GM12878 (cell line): Measurements from ENCODE around the gene PRKAG3. TPM values are rescaled to one million over a fixed set of nuclear protein-coding genes. Genes with fewer than 3 reads are reported as not detected.

Experiments used
- ASH2L ChIP-seq: fragments of 300-600, 200-600 bp; sonication (generic); IDR thresholded peaks from 2 replicates; pipeline ENCODE4 v1.6.1; 2017; ENCODE audit warnings: low read depth, mild to moderate bottlenecking, borderline replicate concordance
- BCL11A ChIP-seq: IDR thresholded peaks from 2 replicates; pipeline ENCODE4 v1.6.1; 2011; ENCODE audit warnings: low read depth, low read length
- BCLAF1 ChIP-seq: fragments of 450-650 bp; IDR thresholded peaks from 2 replicates; pipeline ENCODE4 v1.6.1; 2017; ENCODE audit warnings: antibody characterized with exemption, mild to moderate bottlenecking, moderate library complexity
- BHLHE40 ChIP-seq, 2 experiments: fragments of 450-650 bp in 1 of 2; IDR thresholded peaks; 2 replicates each; pipeline ENCODE4 v1.6.1; 2011 to 2017; ENCODE audit warnings: low read depth in 2 of 2, borderline replicate concordance in 1 of 2, improper control_type of control experiment in 1 of 2, low read length in 1 of 2, mild to moderate bottlenecking in 1 of 2
- CREB1 ChIP-seq: IDR thresholded peaks from 2 replicates; pipeline ENCODE4 v1.6.1; 2012; ENCODE audit warnings: low read depth, mild to moderate bottlenecking, inconsistent platforms
- CREM ChIP-seq: IDR thresholded peaks from 2 replicates; pipeline ENCODE4 v1.6.1; 2014; ENCODE audit warnings: antibody characterized with exemption, low read depth
- EP300 ChIP-seq, 2 experiments: fragments of 150-350 bp in 1 of 2; IDR thresholded peaks; 2 replicates each; pipeline ENCODE4 v1.6.1; 2011 to 2012; ENCODE audit warnings: low read depth in 2 of 2, low read length in 2 of 2, borderline replicate concordance in 1 of 2, improper control_type of control experiment in 1 of 2, inconsistent platforms in 1 of 2; ENCODE audit not compliant: control insufficient read depth in 1 of 2
- HDAC2 ChIP-seq: fragments of 200-600 bp; sonication (generic); IDR thresholded peaks from 2 replicates; pipeline ENCODE4 v1.6.1; 2017
- IKZF1 ChIP-seq: fragments of 450-650 bp; conservative IDR thresholded peaks from 2 replicates; pipeline ENCODE4 v1.6.1; 2017; ENCODE audit warnings: antibody characterized with exemption, mild to moderate bottlenecking
- IKZF2 ChIP-seq, 2 experiments: fragments of 450-650 bp; IDR thresholded peaks; 2 replicates each; pipeline ENCODE4 v1.6.1; 2017; ENCODE audit warnings: mild to moderate bottlenecking in 2 of 2, moderate library complexity in 2 of 2
- KDM1A ChIP-seq: fragments of 200-600 bp; sonication (generic); IDR thresholded peaks from 2 replicates; pipeline ENCODE4 v1.6.1; 2016; ENCODE audit warnings: borderline replicate concordance
- MLLT1 ChIP-seq: fragments of 450-650 bp; IDR thresholded peaks from 2 replicates; pipeline ENCODE4 v1.6.1; 2016; ENCODE audit warnings: mild to moderate bottlenecking
- NFYB ChIP-seq: IDR thresholded peaks from 2 replicates; pipeline ENCODE4 v1.6.1; 2011; ENCODE audit warnings: low read depth, mild to moderate bottlenecking, low read length, improper control_type of control experiment, moderate library complexity; ENCODE audit not compliant: insufficient read depth
- NR2C1 ChIP-seq: fragments of 450-650 bp; IDR thresholded peaks from 2 replicates; pipeline ENCODE4 v1.6.1; 2017; ENCODE audit warnings: antibody characterized with exemption, mild to moderate bottlenecking, moderate library complexity
- PML ChIP-seq: IDR thresholded peaks from 2 replicates; pipeline ENCODE4 v1.6.1; 2012; ENCODE audit warnings: low read length, inconsistent platforms
- POLR2A ChIP-seq: IDR thresholded peaks from 2 replicates; pipeline ENCODE4 v1.6.1; 2011; ENCODE audit warnings: low read depth, mild to moderate bottlenecking, low read length
- RELA ChIP-seq: fragments of 450-650 bp; IDR thresholded peaks from 2 replicates; pipeline ENCODE4 v1.8.0; 2014; ENCODE audit warnings: borderline replicate concordance; ENCODE audit not compliant: partially characterized antibody
- REST ChIP-seq: IDR thresholded peaks from 2 replicates; pipeline ENCODE4 v1.6.1; 2012; ENCODE audit warnings: mild to moderate bottlenecking, low read depth, low read length
- ZBTB4 ChIP-seq: fragments of 450-650 bp; formaldehyde crosslinking; IDR thresholded peaks from 2 replicates; pipeline ENCODE4 v1.4.0; 2022; ENCODE audit warnings: mild to moderate bottlenecking, moderate library complexity
- polyA plus RNA-seq, 11 experiments: library from polyadenylated mRNA; depleted of rRNA in 4 of 11; unstranded in 6 of 11; stranded (reverse) in 5 of 11; fragments of >200 nt; fragmentation: Nextera tagmentation in 4 of 11; fragmentation: Illumina TruSeq in 1 of 11; extraction: Ambion mirVana in 4 of 11; extraction: Trizol in 1 of 11; gene quantifications; 1 replicate in 1 of 11; 2 replicates in 10 of 11; pipeline versions ENCODE4 v1.2.1 to v1.2.3, GENCODE V29; 2011 to 2016; ENCODE audit warnings: inconsistent platforms in 2 of 11, missing spikeins in 2 of 11, low read depth in 1 of 11
- total RNA-seq, 4 experiments: library from RNA; depleted of rRNA in 3 of 4; stranded (reverse); fragments of >200 nt in 3 of 4; fragmentation: Illumina TruSeq in 1 of 4; extraction: Trizol in 1 of 4; gene quantifications; 2 replicates each; pipeline versions ENCODE4 v1.2.1 to v1.2.3, GENCODE V29; 2013 to 2021

The PRKAG3 gene
- total and polyA plus RNA-seq, 10 of the 15 experiments (the other 5 are each of a cell fraction or from before 2014, with no cell fraction given): 0.04 to 0.12 (median 0.06) TPM; not detected in 7

- no peak for TF ChIP-seq NFYB
- peak; percentile 94 to 96 for TF ChIP-seq IKZF2 (IDR thresholded peaks at IDR 0.05)
- peak; percentile 49 to 58; a peak in 2 of 4 replicates for TF ChIP-seq EP300 (IDR thresholded peaks at IDR 0.05; ENCODE audit: borderline replicate concordance in 1 of 2, control insufficient read depth in 1 of 2, low read depth in 2 of 2, low read length in 2 of 2)
- TF ChIP-seq PML: no peak
- TF ChIP-seq ASH2L: no peak
- TF ChIP-seq BHLHE40 (IDR thresholded peaks at IDR 0.05; ENCODE audit: borderline replicate concordance in 1 of 2, low read depth in 2 of 2, low read length in 1 of 2): peak; percentile 89 to 96
- TF ChIP-seq RELA: peak; percentile 66
- TF ChIP-seq KDM1A: no peak
- no peak for TF ChIP-seq CREB1
- TF ChIP-seq CREM: peak; percentile 83
- TF ChIP-seq REST: no peak
- no peak; the same call in 1 of the 2 replicates for TF ChIP-seq NR2C1
- TF ChIP-seq BCL11A: no peak
- no peak for TF ChIP-seq BCLAF1
- TF ChIP-seq IKZF1: peak; percentile 94
- TF ChIP-seq POLR2A: peak; percentile 73
- no peak for TF ChIP-seq HDAC2
- TF ChIP-seq ZBTB4 (CRISPR knock-in tag): no peak
- peak; percentile 90 for TF ChIP-seq MLLT1
Observed at GRCh38 chr2:218880102-218880858, 48.7 kb upstream of the PRKAG3 start, which contains the start of gene WNT10A (continued).
